DMS53 (cell line): Measurements from ENCODE around the gene PPFIA2.

Experiments
- DNase-seq: peaks from one replicate; lab custom pipeline; 2025; lab: John Stamatoyannopoulos, UW

The PPFIA2 gene

DNA sequence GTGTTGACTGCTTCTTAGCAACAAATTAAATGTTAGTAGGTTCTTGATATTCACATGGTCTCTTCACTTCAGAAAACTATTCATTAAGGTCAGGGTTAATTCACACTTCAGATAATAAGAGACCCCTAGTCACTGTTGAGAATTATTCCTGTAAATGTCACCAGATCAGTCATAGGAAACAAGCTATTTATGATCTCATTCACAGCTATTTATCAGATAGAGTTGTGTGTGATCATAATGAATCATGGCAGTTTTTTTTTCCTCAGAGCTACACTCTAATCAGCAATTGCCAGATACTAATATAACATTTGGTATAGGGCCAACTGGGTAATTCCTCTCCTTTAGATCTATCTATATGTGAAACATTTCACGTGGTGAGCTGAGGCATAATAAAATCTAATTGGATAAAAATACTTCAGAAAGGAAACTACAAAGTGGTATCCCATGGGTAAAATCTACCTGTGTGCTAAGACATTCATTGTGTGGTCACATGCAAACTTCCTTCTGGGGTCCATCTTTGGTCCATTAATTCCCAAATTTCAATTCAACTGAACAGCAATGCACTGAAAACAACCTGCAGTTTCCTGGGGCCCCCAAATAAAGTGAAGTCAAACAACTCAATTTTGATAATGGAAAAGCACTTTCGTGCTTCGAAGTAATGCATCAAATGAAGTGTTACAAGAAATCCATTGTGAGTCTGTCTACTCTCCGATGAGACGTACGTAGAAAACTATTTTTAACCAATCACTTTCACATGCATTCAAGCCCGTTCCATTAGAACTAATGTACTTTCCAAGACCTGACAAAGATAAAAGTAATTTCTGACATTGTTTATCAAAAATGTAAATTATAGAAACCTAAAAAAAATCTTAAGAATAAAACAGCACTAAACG is 484.3 kb downstream of the PPFIA2 start:
- DNase-seq, result peak; percentile 65

- DNase-seq, result no peak
These were observed 488.8 kb downstream of the PPFIA2 start for GRCh38 chr12:81270385-81270784.

GRCh38 chr12:81263072-81263471 is 496.1 kb downstream of the PPFIA2 start:
- no peak for DNase-seq

DNA sequence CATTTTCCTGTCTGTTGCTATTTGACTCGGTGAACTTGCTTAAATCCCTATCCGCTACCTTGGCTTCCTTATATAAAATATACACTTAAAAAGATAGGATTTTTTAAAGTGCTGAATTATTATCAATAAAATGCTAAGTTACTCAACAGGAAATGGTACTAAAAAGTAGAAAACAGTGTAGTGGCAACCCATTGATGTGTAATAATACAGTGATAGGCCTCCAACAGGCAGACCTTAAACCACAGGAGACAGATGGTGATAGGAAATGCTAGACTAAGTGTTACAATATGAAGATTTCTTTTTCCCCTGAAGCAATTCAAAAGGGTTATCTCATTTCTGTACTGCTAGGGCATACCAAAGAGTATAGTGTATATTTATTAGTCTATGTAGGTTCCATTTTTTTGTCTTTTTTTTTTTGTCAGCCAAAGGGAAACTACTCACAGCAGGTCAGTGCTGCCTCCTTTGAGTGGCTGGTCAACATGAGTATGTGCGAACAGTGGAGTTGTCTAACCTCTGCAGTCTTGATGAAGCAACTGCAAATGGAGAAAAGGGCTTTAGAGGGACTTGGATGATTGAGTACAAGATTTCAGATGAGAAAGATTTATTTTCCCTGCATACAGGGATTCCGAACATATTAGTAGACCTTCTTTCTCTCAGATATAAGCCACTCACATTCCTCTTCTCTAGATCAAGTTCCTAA is 497.5 kb downstream of the PPFIA2 start:
- DNase-seq, result peak; percentile 52

- no peak for DNase-seq
These were observed 499.8 kb downstream of the PPFIA2 start for GRCh38 chr12:81259360-81259759.

DNA sequence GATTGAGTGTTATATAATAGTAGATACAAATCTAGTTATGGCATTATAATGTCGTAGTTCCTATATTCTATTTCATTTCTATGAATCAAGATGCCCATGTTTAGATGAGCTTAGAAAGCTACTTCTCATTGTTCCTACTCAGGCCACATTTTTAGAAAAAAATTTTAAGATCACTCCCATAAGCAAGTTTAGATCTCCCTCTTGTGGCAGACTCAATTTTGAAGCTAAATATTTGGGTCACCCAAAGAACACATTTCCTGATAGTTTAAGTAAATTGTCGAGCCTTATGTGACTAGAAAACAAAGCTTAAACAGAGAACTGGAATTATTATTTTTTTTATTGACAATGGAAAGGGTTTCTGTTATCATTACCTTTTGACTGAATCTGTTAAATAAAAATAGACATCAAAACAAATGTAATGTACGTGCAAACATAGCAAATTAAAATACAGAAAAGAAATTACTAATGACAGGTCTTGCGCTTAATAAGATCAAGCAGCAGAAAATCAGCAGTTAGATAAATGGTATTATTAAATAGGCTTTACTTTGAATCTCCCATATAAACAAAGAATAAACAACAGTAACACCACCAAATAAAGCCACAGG is 501.1 kb downstream of the PPFIA2 start:
- peak; percentile 91 for DNase-seq

- peak; percentile 34 for DNase-seq
These were observed 503.2 kb downstream of the PPFIA2 start for GRCh38 chr12:81255947-81256346.

- no peak for DNase-seq
These were observed 503.7 kb downstream of the PPFIA2 start for GRCh38 chr12:81255456-81255855.

DNA sequence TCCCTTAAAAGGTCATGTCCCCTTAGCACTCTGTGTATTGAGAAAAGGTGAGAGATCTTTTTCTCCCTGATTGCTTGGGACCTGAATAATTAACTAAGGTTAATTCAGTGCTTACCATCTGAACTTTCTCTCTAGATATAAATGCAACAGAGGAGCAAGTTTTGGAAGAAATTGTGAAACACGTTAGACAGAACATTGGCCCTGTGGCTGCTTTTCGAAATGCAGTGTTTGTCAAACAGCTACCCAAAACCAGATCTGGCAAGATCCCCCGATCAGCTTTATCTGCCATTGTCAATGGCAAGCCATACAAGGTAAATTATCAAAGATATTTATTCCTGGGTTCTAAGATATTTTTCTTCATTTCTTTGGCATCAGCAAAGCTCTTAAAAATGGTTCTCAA is 505.8 kb downstream of the PPFIA2 start:
- no peak for DNase-seq

- DNase-seq, result no peak
These were observed 506.9 kb downstream of the PPFIA2 start for GRCh38 chr12:81252228-81252627.

DNA sequence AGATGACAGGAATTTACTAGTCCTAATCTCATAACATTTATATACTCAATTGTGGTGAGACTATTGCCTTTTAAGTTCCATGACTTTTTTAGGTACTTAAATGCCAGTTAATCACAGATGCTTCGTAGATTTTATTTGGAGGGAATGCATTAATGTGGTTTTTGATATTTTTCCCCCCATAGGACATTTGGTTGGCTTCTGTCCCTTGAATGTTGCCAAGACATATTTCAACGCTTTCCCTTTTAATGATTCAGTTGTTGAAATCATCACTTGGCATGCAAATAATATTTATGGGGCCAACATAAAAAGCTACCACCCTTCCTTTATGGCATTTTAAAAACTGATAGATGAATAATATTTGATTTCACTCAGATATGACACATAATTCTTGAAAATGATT is 509.2 kb downstream of the PPFIA2 start:
- DNase-seq, result no peak

DNA sequence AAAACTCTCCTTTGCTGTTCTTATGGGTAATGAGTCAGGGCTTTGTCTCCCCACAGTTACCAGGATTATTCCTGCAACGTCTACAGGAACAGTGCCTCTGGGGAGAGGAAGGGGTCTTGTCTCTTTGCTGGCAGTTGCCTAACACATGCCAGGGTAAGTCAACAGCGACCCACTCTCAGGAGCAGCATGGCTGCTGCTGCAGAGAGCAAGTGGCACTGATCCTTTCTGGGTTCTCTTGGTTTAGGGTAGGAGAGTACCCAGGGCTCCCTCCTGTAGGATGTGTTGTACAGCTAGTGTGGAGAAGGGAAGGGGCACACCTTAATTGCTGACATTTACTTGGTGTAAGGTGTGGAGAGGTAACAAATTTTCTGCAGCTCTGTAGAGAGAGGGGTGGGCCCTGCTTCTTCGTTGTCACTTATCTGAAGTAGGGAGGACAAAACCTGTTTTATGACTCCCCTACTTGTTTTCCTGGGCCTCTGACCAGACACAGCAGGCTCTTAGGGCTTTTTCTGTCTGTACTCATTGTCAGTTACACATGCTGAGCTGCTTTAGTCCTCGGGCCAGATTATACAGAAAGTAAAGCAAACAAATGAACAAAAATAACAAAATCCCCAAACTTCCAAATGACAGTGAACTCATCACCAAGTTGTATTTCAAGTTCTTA is 513.1 kb downstream of the PPFIA2 start:
- DNase-seq, result peak; percentile 78

DNA sequence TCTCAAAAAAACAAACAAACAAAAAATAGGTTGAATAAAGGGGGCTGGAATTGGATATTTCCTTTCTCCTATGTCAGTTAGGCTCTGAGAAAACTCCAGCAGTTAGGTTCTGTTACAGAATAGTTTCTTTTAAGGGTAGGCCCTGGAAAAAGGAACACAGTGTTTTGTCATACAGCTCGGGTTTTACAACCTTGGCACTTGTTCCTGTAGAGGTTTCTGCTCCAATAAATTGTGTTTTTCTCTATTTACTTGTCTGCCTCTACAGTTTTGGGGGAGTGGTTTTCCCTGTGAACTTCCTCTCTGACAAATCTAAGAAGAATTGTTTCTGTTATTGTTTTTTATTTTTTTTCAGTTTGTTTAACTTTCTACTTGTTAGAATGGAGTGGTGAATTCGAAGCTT is 513.7 kb downstream of the PPFIA2 start:
- DNase-seq, result peak; percentile 63

GRCh38 chr12:81231574-81232368 is 527.4 kb downstream of the PPFIA2 start:
- peak; percentile 56 for DNase-seq

DNA sequence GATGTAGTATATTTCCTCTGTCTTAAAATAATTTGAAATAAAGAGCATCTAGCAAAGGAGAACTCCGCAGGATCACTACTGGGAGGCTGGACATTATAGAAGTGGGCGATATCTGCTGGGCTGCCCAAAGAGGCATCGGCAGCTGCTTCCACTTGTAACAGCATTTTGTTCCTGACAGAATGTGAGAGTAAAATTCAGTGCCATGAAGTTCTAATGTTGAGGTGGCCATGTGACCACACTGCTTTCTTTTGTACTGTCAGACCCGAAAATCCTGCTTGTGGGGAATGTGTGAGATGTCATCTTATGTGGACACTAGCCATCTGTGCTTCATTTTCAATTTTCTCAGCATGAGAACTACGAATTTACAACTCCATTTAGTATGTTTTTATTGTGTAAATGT is 529.4 kb downstream of the PPFIA2 start:
- DNase-seq, result peak; percentile 95

- DNase-seq, result no peak
These were observed 534.5 kb downstream of the PPFIA2 start for GRCh38 chr12:81224626-81225025.

DNA sequence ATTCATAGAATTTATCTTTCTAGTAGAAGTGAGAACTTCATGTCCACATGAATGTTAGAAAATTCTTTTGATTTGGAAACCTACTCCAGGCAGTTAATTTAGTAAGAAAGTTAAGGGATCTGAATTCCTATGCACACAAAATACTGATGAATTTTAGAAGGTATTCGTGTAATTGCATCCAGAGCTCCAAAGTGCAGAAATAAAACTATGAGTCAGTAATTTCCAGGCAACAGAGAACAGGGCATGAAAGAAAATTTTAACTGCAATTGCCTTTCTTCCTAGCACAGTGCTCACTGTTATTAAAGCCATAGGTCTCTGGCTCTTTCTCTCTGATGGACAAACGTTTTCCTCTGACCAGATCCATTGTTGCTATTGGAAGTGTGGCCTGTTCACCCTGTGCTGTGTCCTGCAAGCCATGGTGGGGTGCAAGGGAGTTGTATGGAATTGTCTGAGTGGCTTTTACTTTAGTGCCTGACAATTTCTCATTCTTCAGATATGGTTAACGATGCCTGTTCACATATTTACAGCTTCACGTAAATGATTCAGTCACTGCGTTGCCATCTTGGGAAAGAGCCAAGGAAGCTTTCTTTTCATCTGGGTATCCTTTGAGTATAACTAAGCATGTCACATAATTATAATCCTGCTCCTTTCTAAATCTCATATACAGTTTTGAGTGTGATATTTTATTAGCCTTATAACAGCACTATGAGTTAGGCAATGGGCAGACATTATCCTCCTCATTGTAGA is 536.1 kb downstream of the PPFIA2 start:
- DNase-seq, result no peak

GRCh38 chr12:81221681-81222080 is 537.5 kb downstream of the PPFIA2 start:
- no peak for DNase-seq

- DNase-seq, result no peak
These were observed 542.4 kb downstream of the PPFIA2 start for GRCh38 chr12:81216739-81217138.

GRCh38 chr12:81212996-81213696 is 546.0 kb downstream of the PPFIA2 start:
- DNase-seq, result peak; percentile 82
